HCT116 (cell line): ENCODE measurements around the gene ANOS1.

Source experiments
- CEBPB ChIP-seq: IDR thresholded peaks from 2 replicates; pipeline ENCODE4 v1.6.1; 2012; ENCODE audit warnings: low read depth
- CTCF ChIP-seq, 3 experiments: fragments of 200-600 bp in 1 of 3; sonication (generic) in 1 of 3; IDR thresholded peaks in 2 of 3; conservative IDR thresholded peaks in 1 of 3; 2 replicates each; pipeline ENCODE4 v1.5.1; 2012 to 2017; ENCODE audit warnings: low read depth in 2 of 3, low read length in 2 of 3, antibody characterized with exemption in 1 of 3, borderline replicate concordance in 1 of 3, control low read depth in 1 of 3, mild to moderate bottlenecking in 1 of 3, mixed read lengths in 1 of 3, mixed run types in 1 of 3, moderate library complexity in 1 of 3; ENCODE audit not compliant: insufficient read depth in 1 of 3
- ELF1 ChIP-seq: IDR thresholded peaks from 2 replicates; pipeline ENCODE4 v1.6.1; 2012; ENCODE audit warnings: low read depth, borderline replicate concordance
- EZH2 ChIP-seq: fragments of 200-600 bp; sonication (generic); IDR thresholded peaks from 2 replicates; pipeline ENCODE4 v1.6.1; 2017; ENCODE audit warnings: antibody characterized with exemption, mixed run types
- FOSL1 ChIP-seq: IDR thresholded peaks from 2 replicates; pipeline ENCODE4 v1.6.1; 2012; ENCODE audit warnings: low read depth
- JUND ChIP-seq: IDR thresholded peaks from 2 replicates; pipeline ENCODE4 v1.6.1; 2012
- POLR2A ChIP-seq: IDR thresholded peaks from 2 replicates; pipeline ENCODE4 v1.7.0; 2011; ENCODE audit warnings: borderline replicate concordance; ENCODE audit not compliant: insufficient read depth, insufficient read length; ENCODE audit errors: extremely low read depth
- POLR2AphosphoS5 ChIP-seq: IDR thresholded peaks from 2 replicates; pipeline ENCODE4 v1.6.1; 2011; ENCODE audit warnings: mild to moderate bottlenecking, low read depth, low read length, moderate library complexity
- RAD21 ChIP-seq: IDR thresholded peaks from 2 replicates; pipeline ENCODE4 v1.6.1; 2012; ENCODE audit warnings: low read depth, mild to moderate bottlenecking
- SIN3A ChIP-seq: IDR thresholded peaks from 2 replicates; pipeline ENCODE4 v1.6.1; 2012; ENCODE audit warnings: low read depth
- YY1 ChIP-seq: IDR thresholded peaks from 2 replicates; pipeline ENCODE4 v1.6.1; 2011; ENCODE audit warnings: low read length, low read depth, moderate library complexity, mild to moderate bottlenecking; ENCODE audit not compliant: insufficient replicate concordance; ENCODE audit errors: extremely low read depth
- ZBTB33 ChIP-seq: IDR thresholded peaks from 2 replicates; pipeline ENCODE4 v1.6.1; 2011; ENCODE audit warnings: mild to moderate bottlenecking, low read length, moderate library complexity; ENCODE audit not compliant: insufficient replicate concordance; ENCODE audit errors: extremely low read depth

GRCh38 chrX:8679550-8679949, 52.4 kb downstream of the ANOS1 start:
- TF ChIP-seq CTCF (IDR thresholded peaks at IDR 0.05 in 2 of 3, conservative IDR thresholded peaks at IDR 0.05 in 1 of 3; ENCODE audit: borderline replicate concordance in 1 of 3, insufficient read depth in 1 of 3, low read depth in 2 of 3, low read length in 2 of 3) (no peak), RAD21 (no peak), JUND (no peak), ELF1 (no peak), YY1 (no peak), POLR2A (no peak), ZBTB33 (no peak), POLR2AphosphoS5 (no peak), EZH2 (no peak), FOSL1 (no peak), SIN3A (no peak), CEBPB (no peak)
